HepG2 (cell line): Measurements from ENCODE around the gene MGLL. TPM values are rescaled to one million over a fixed set of nuclear protein-coding genes. Genes with fewer than 3 reads are reported as not detected.

Experiments used
- ATAC-seq: fragments of 200-7000 bp; cut with Tn5 transposase; 3 replicates; pipeline ENCODE4 v1.9.1; 2020; ENCODE audit warnings: mild to moderate bottlenecking, moderate library complexity
- BruUV-seq: library from RNA; stranded (reverse); fragments of 400-500 nt; replicated peaks from 2 replicates; lab custom pipeline; 2021; lab: Mats Ljungman, UMichigan
- CTCF ChIA-PET: fragments of 300-600 bp; formaldehyde crosslinking; extraction: SDS; loops from one replicate; lab custom pipeline; 2021; ENCODE audit warnings: low total read pairs, inconsistent platforms, low intra/inter-chr PET ratio; lab: Yijun Ruan, JAX
- POLR2A ChIA-PET: fragments of 350-600 bp; sonication (Branson Sonifier 250); formaldehyde crosslinking; loops from one replicate; lab custom pipeline; 2020; ENCODE audit warnings: antibody characterized with exemption, inconsistent platforms; lab: Yijun Ruan, JAX
- DNase-seq: peaks from one replicate; pipeline ENCODE4 v3.0.0-alpha.2; 2015; ENCODE audit warnings: low spot score
- FAIRE-seq: peaks from 3 replicates; lab custom pipeline; 2011; peaks lifted over from hg19 to GRCh38; lab: Jason Lieb, UNC
- H2AFZ ChIP-seq: one replicate; pipeline ENCODE4 v1.6.1; 2011; ENCODE audit warnings: low read length, inconsistent platforms
- H3K27ac ChIP-seq: fragments of 300-600 bp; 3 replicates; pipeline ENCODE4 v1.8.0; 2011; ENCODE audit warnings: mixed run types, mild to moderate bottlenecking, mixed read lengths, low read length, inconsistent platforms; ENCODE audit not compliant: insufficient read depth; ENCODE audit errors: extremely low read length
- H3K27me3 ChIP-seq, 2 experiments: fragments of 200-600 bp in 1 of 2; 2 replicates in 1 of 2; 3 replicates in 1 of 2; pipeline versions ENCODE4 v1.6.0 to v1.8.0; 2011; ENCODE audit warnings: low read length in 2 of 2, mild to moderate bottlenecking in 2 of 2, moderate library complexity in 2 of 2, inconsistent platforms in 1 of 2; ENCODE audit not compliant: insufficient read depth in 2 of 2, control insufficient read depth in 1 of 2
- H3K36me3 ChIP-seq, 2 experiments: fragments of 200-600 bp in 1 of 2; replicated peaks in 1 of 2; 2 replicates in 1 of 2; 3 replicates in 1 of 2; pipeline versions ENCODE4 v1.5.1 to v1.8.0; 2011; ENCODE audit warnings: low read length in 2 of 2, inconsistent platforms in 1 of 2; ENCODE audit not compliant: insufficient read depth in 2 of 2, control insufficient read depth in 1 of 2
- H3K4me1 ChIP-seq: 2 replicates; pipeline ENCODE4 v1.5.1; 2012; ENCODE audit warnings: low read length, inconsistent platforms; ENCODE audit not compliant: insufficient read depth
- H3K4me2 ChIP-seq: 2 replicates; pipeline ENCODE4 v1.6.0; 2011; ENCODE audit warnings: low read depth, low read length, inconsistent platforms
- H3K4me3 ChIP-seq, 3 experiments: fragments of 200-600 bp in 1 of 3; sonication (generic), shearing (Covaris generic) in 1 of 3; replicated peaks in 1 of 3; 2 replicates each; pipeline ENCODE4 v1.5.1; 2011 to 2016; ENCODE audit warnings: low read length in 3 of 3, inconsistent platforms in 2 of 3, low read depth in 2 of 3, mild to moderate bottlenecking in 2 of 3, control low read depth in 1 of 3, mixed read lengths in 1 of 3; ENCODE audit not compliant: insufficient read depth in 1 of 3
- H3K79me2 ChIP-seq: one replicate; pipeline ENCODE4 v1.6.1; 2011; ENCODE audit warnings: low read length, inconsistent platforms; ENCODE audit not compliant: insufficient read depth
- H3K9ac ChIP-seq: 2 replicates; pipeline ENCODE4 v1.6.0; 2011; ENCODE audit warnings: mild to moderate bottlenecking, low read depth, low read length, inconsistent platforms; ENCODE audit not compliant: insufficient read depth
- H3K9me3 ChIP-seq: 2 replicates; pipeline ENCODE4 v1.5.1; 2012; ENCODE audit warnings: mild to moderate bottlenecking, low read length
- H4K20me1 ChIP-seq: 2 replicates; pipeline ENCODE4 v1.6.0; 2011; ENCODE audit warnings: inconsistent platforms, mild to moderate bottlenecking, low read length, moderate library complexity; ENCODE audit not compliant: insufficient read depth
- ARNT ChIP-seq: fragments of 450-650 bp; IDR thresholded peaks from 2 replicates; pipeline ENCODE4 v1.6.1; 2017
- ARNT2 ChIP-seq: sonication (generic); formaldehyde crosslinking; IDR thresholded peaks from 2 replicates; pipeline ENCODE4 v1.8.0; 2022; ENCODE audit warnings: mild to moderate bottlenecking, low read depth, missing genetic modification reagents, moderate library complexity
- HNF1A ChIP-seq, 2 experiments: sonication (generic) in 1 of 2; formaldehyde crosslinking in 1 of 2; IDR thresholded peaks; 2 replicates each; pipeline versions ENCODE4 v1.4.0 to v1.6.1; 2016 to 2020; ENCODE audit warnings: borderline replicate concordance in 1 of 2, low read depth in 1 of 2, mild to moderate bottlenecking in 1 of 2, missing genetic modification reagents in 1 of 2
- JUND ChIP-seq: sonication (generic); formaldehyde crosslinking; IDR thresholded peaks from 2 replicates; pipeline ENCODE4 v1.8.0; 2022; ENCODE audit warnings: mild to moderate bottlenecking, missing genetic modification reagents
- KAT8 ChIP-seq: IDR thresholded peaks from 2 replicates; pipeline ENCODE4 v1.6.1; 2016; ENCODE audit warnings: missing genetic modification reagents, missing compliant biosample characterization
- SIN3A ChIP-seq: IDR thresholded peaks from 2 replicates; pipeline ENCODE4 v1.6.1; 2011; ENCODE audit warnings: low read depth, mild to moderate bottlenecking, control low read depth, low read length, borderline replicate concordance
- YEATS4 ChIP-seq: sonication (generic); formaldehyde crosslinking; IDR thresholded peaks from 2 replicates; pipeline ENCODE4 v1.4.0; 2020; ENCODE audit warnings: missing genetic modification reagents, borderline replicate concordance
- ZNF414 ChIP-seq: sonication (generic); formaldehyde crosslinking; IDR thresholded peaks from 2 replicates; pipeline ENCODE4 v1.5.0; 2020; ENCODE audit warnings: missing genetic modification reagents
- ZNF446 ChIP-seq: sonication (generic); formaldehyde crosslinking; IDR thresholded peaks from 2 replicates; pipeline ENCODE4 v1.5.0; 2020; ENCODE audit warnings: mild to moderate bottlenecking, missing genetic modification reagents
- ZNF496 ChIP-seq: sonication (generic); formaldehyde crosslinking; IDR thresholded peaks from 2 replicates; pipeline ENCODE4 v1.8.1; 2023; ENCODE audit warnings: mild to moderate bottlenecking, moderate library complexity, missing genetic modification reagents; ENCODE audit not compliant: insufficient replicate concordance
- ZSCAN5A ChIP-seq: sonication (generic); formaldehyde crosslinking; IDR thresholded peaks from 2 replicates; pipeline ENCODE4 v1.8.0; 2022; ENCODE audit warnings: mild to moderate bottlenecking, missing genetic modification reagents, borderline replicate concordance
- WGBS: methylation state at CpG from one replicate; pipeline ENCODE4 v1.1.6; 2017; ENCODE audit warnings: low lambda C conversion rate; 5-methylcytosine and 5-hydroxymethylcytosine counted together
- in situ Hi-C: cut with HindIII; loops from 2 replicates; pipeline ENCODE4 v1.10.0; 2017; ENCODE audit warnings: low pct_unique_long_range_greater_than_20kb; ENCODE audit not compliant: extremely low pct_ligation_motif_present
- intact Hi-C: fragments of 100-400 bp; cut with micrococcal nuclease; formaldehyde crosslinking; loops from one replicate; pipeline ENCODE4 v1.10.0; 2022; ENCODE audit not compliant: unreplicated experiment
- polyA plus RNA-seq, 8 experiments: library from polyadenylated mRNA; depleted of rRNA in 3 of 8; stranded (reverse) in 7 of 8; unstranded in 1 of 8; fragments of >200 nt; fragmentation: Illumina TruSeq in 4 of 8; extraction: Trizol in 4 of 8; gene quantifications; 2 replicates each; pipeline versions ENCODE4 v1.2.1 to v1.2.3, GENCODE V29; 2011 to 2016; ENCODE audit warnings: low read depth in 4 of 8, missing spikeins in 1 of 8, mixed read lengths in 1 of 8; ENCODE audit not compliant: insufficient read depth in 1 of 8
- total RNA-seq, 5 experiments: library from RNA; depleted of rRNA; stranded (reverse); fragments of >200 nt; fragmentation: Illumina TruSeq; extraction: Trizol; gene quantifications; 2 replicates each; pipeline ENCODE4 v1.2.3, GENCODE V29; 2016; ENCODE audit warnings: low read depth in 1 of 5
- TF ChIP-seq, protein P1 (sequence below): sonication (generic); formaldehyde crosslinking; IDR thresholded peaks from 2 replicates; pipeline ENCODE4 v1.4.0; 2020; ENCODE audit warnings: low read depth, mild to moderate bottlenecking, missing genetic modification reagents
- TF ChIP-seq, protein P2 (sequence below): sonication (generic); formaldehyde crosslinking; IDR thresholded peaks from 2 replicates; pipeline ENCODE4 v1.4.0; 2020; ENCODE audit warnings: mild to moderate bottlenecking, missing genetic modification reagents

MGLL gene
- total and polyA plus RNA-seq, 2 of the 13 experiments (the other 11 are each of a cell fraction or from before 2014, with no cell fraction given), result not detected

GRCh38 chr3:127640042-127640355 is 182.3 kb downstream of the MGLL start (continued):
- TF ChIP-seq, protein P1, sequence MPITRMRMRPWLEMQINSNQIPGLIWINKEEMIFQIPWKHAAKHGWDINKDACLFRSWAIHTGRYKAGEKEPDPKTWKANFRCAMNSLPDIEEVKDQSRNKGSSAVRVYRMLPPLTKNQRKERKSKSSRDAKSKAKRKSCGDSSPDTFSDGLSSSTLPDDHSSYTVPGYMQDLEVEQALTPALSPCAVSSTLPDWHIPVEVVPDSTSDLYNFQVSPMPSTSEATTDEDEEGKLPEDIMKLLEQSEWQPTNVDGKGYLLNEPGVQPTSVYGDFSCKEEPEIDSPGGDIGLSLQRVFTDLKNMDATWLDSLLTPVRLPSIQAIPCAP, result no peak
- TF ChIP-seq, all 625 proteins: peak for 0

GRCh38 chr3:127639173-127640041 is 182.9 kb downstream of the MGLL start:
- FAIRE-seq (no peak), DNase-seq (no peak), ATAC-seq (no peak)
- Histone ChIP-seq H3K27me3 (no peaks in the 10 kb centered on the region), H3K4me1 (no peaks in the 10 kb centered on the region), H3K27ac (no peak overlapping the region), H3K4me2 (no peak overlapping the region), H3K4me3 (no peak overlapping the region), H4K20me1 (no peaks in the 10 kb centered on the region), H2AFZ (no peak overlapping the region), H3K36me3 (peaks cover 0 to 3% of the 10 kb centered on the region in 2 experiments; a peak in 1 of 5 replicates), H3K9me3 (no peaks in the 10 kb centered on the region), H3K79me2 (no peaks in the 10 kb centered on the region), H3K9ac (no peak overlapping the region)
- intact Hi-C loops (no loop called here), in situ Hi-C loops (no loop called here)
- ChIA-PET CTCF (no interaction called here), POLR2A (no interaction called here)
- BruUV-seq, result no TSS peak
- WGBS, result 95% methylated on average over 4 of the region's 5 CpGs
- no peak for TF ChIP-seq SIN3A
- TF ChIP-seq, protein P2, sequence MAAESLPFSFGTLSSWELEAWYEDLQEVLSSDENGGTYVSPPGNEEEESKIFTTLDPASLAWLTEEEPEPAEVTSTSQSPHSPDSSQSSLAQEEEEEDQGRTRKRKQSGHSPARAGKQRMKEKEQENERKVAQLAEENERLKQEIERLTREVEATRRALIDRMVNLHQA, result no peak
- no peak for TF ChIP-seq JUND (CRISPR knock-in tag)
- no peak for TF ChIP-seq ARNT
- no peak for TF ChIP-seq ZSCAN5A (CRISPR knock-in tag)
- TF ChIP-seq ZNF496, result no peak
- no peak for TF ChIP-seq ZNF446
- TF ChIP-seq YEATS4 (CRISPR knock-in tag), result no peak
- no peak for TF ChIP-seq ARNT2
- no peak for TF ChIP-seq KAT8 (CRISPR knock-in tag)
- TF ChIP-seq ZNF414 (CRISPR knock-in tag), result no peak
- no peak for TF ChIP-seq HNF1A (IDR thresholded peaks at IDR 0.05; ENCODE audit: low read depth)
- TF ChIP-seq HNF1A (CRISPR knock-in tag; IDR thresholded peaks at IDR 0.05; ENCODE audit: borderline replicate concordance), result no peak
